AG09319 (cell line): ENCODE results near the gene CRELD1.

Experiments used
- DNase-seq: peaks from one replicate; pipeline ENCODE4 v3.0.0-alpha.2; 2010; ENCODE audit warnings: low read depth; ENCODE audit errors: extremely low read depth
- CTCF ChIP-seq: IDR thresholded peaks from 2 replicates; pipeline ENCODE4 v1.5.1; 2011; ENCODE audit warnings: low read depth, mild to moderate bottlenecking, inconsistent platforms, low read length, moderate library complexity

Gene CRELD1

GRCh38 chr3:9986230-9986725 is 52.6 kb downstream of the CRELD1 start:
- DNase-seq: no peak

GRCh38 chr3:9994086-9994844 is 60.6 kb downstream of the CRELD1 start:
- peak; percentile 45 for DNase-seq
- TF ChIP-seq CTCF: no peak

More at GRCh38 chr3:9986230-9986725, 52.6 kb downstream of the CRELD1 start:
- no peak for TF ChIP-seq CTCF
